ENCODE results near the gene AHSG.

Gene AHSG

DNA sequence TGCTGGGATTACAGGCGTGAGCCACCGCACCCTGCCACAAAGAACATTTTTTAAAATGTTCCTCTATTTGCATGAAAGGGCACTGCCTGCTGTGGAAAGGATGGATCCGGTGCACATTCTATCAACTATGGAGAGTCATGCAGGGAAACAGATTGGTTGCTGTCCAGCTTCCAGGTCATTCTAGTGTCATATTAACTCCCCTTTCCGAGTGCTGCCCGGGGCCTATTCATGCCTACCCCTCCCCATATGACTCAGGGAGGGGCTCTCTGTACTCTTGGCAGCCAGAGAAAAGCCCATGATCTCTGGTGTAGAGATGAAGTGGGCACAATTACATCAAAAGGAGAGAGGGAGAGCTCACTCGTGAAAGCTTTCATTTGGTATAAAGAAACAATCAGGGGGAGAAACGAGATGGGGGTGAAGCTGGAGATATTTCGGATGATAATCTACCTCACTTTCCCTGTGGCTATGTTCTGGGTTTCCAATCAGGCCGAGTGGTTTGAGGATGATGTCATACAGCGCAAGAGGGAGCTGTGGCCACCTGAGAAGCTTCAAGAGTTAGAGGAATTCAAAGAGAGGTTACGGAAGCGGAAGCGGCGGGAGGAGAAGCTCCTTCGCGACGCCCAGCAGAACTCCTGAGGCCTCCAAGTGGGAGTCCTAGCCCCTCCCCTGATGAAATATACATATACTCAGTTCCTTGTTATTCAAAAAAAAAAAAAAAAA, 16.1 kb upstream of the AHSG start:
- H3K4me1 ChIP-seq (ENCODE audit: control insufficient read depth, insufficient read depth, low read length): no peaks in the 10 kb centered on the region
- no peak overlapping the region for H3K9ac ChIP-seq (ENCODE audit: low read depth, low read length)
- no peaks in the 10 kb centered on the region for H3K36me3 ChIP-seq (ENCODE audit: insufficient read depth, low read length)
- H3K4me3 ChIP-seq (ENCODE audit: low read length): no peak overlapping the region
- no peaks in the 10 kb centered on the region for H3K27me3 ChIP-seq (ENCODE audit: control insufficient read depth, insufficient read depth, low read length)
- no peaks in the 10 kb centered on the region for H3K9me3 ChIP-seq (replicated peaks; ENCODE audit: low read length)
- no peak overlapping the region for H3K4me2 ChIP-seq (ENCODE audit: low read length)

DNA sequence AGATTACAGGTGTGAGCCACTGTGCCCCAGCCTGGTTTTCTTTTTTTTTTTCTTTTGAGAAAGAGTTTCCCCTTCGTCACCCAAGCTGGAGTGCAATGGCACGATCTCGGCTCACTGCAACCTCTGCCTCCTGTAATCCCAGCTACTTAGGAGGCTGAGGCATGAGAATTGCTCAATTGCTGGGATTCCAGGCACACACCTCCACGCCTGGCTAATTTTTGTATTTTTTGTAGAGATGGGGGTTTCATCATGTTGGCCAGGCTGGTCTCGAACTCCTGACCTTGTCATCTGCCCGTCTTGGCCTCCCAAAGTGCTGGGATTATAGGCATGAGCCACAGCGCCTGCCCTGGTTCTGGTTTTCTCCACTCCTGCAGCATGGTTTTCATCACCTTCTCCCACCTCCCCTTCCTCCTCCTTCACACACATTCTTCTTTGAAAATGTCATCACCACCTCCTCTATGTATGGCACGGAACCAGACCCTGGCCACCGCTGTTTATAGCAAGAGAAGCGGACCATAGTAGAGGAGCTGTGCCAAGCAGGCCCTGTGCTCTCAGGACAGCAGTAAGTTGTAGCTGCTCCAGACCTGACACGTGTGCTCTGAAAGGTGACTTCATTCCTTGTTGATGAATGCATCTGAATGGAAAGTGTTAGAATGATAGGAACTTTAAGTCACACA, 14.6 kb upstream of the AHSG start:
- peaks cover 5% of the 10 kb centered on the region for H3K27me3 ChIP-seq (ENCODE audit: control insufficient read depth, insufficient read depth, low read length)
- H3K9me3 ChIP-seq (replicated peaks; ENCODE audit: low read length): no peaks in the 10 kb centered on the region
- no peaks in the 10 kb centered on the region for H3K36me3 ChIP-seq (ENCODE audit: insufficient read depth, low read length)
- H3K9ac ChIP-seq (ENCODE audit: low read depth, low read length): no peak overlapping the region
- H3K4me1 ChIP-seq (ENCODE audit: control insufficient read depth, insufficient read depth, low read length): no peaks in the 10 kb centered on the region
- H3K4me2 ChIP-seq (ENCODE audit: low read length): no peak overlapping the region
- H3K4me3 ChIP-seq (ENCODE audit: low read length): no peak overlapping the region

DNA sequence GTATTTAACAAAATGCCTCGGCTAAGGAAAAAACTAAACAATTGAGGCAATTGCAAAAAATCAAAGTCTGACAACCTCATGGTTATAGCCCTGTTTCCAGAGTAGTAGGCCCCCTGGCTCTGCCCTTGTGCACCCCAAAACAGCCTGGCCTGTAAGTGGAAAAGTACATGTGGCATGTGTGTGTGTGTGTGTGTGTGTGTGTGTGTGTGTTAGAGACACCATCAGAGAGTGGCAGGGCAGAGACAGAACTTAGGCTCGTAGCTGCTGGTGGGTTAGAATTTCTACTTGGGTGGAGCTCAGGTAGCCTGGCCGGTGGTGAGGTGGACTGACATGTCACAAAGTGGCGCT, 14.1 kb upstream of the AHSG start:
- no peaks in the 10 kb centered on the region for H3K36me3 ChIP-seq (ENCODE audit: insufficient read depth, low read length)
- H3K4me3 ChIP-seq (ENCODE audit: low read length): no peak overlapping the region
- no peak overlapping the region for H3K4me2 ChIP-seq (ENCODE audit: low read length)
- no peak overlapping the region for H3K9ac ChIP-seq (ENCODE audit: low read depth, low read length)
- peaks cover 5% of the 10 kb centered on the region for H3K27me3 ChIP-seq (ENCODE audit: control insufficient read depth, insufficient read depth, low read length)
- H3K9me3 ChIP-seq (replicated peaks; ENCODE audit: low read length): no peaks in the 10 kb centered on the region
- H3K4me1 ChIP-seq (ENCODE audit: control insufficient read depth, insufficient read depth, low read length): no peaks in the 10 kb centered on the region

DNA sequence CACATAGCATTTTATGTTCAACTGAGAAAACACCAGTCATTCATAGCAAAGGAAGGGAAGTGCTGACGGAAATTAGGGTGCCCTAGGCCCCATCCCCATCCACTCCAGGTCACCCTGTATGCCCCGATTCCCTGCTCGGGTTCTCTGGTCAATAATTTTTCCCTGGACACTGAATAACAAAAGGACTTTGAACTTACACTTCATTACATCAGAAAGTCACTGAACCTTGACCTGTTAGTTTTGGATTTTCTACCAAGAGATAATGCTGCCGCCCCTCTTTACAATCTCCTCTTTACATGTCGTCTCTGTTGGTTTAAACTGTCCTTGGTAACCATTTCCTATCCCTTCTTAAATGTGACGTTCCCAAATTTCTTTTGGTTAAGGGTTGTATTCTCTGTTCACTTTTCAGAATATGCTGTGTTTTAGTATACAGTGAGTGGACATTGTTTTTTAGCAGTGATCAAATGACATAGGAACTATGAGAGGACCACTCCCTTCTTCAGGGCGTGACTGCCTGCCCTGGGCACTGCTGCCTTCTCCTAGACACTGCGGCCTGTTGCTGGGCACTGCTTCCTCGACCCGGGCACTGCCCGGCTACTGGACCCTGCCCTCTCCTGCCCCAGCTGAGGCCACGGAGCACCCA, 13.6 kb upstream of the AHSG start:
- H3K9ac ChIP-seq (ENCODE audit: low read depth, low read length): no peak overlapping the region
- no peak overlapping the region for H3K4me3 ChIP-seq (ENCODE audit: low read length)
- no peaks in the 10 kb centered on the region for H3K36me3 ChIP-seq (ENCODE audit: insufficient read depth, low read length)
- H3K27me3 ChIP-seq (ENCODE audit: control insufficient read depth, insufficient read depth, low read length): peaks cover 9% of the 10 kb centered on the region
- H3K4me1 ChIP-seq (ENCODE audit: control insufficient read depth, insufficient read depth, low read length): no peaks in the 10 kb centered on the region
- H3K4me2 ChIP-seq (ENCODE audit: low read length): no peak overlapping the region
- no peaks in the 10 kb centered on the region for H3K9me3 ChIP-seq (replicated peaks; ENCODE audit: low read length)

DNA sequence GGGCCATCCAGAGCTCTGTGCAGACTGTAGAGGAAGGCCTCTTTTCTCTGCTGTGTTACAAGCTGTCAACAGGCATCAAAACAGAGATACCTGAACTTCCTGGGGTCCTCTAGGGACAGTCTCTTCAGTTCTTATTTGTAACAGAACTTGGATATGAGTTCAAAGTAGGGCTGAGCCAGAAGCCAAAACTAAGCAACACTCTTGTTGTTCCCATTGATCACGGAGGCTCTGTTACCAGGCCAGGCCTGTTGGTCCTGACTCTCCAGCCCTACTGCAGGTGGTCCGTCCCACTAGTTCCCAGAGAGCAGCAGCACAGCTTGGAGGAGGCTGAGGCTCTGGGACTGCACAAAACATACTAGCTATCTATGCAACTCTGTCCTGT, 13.1 kb upstream of the AHSG start:
- Histone ChIP-seq H3K4me3 (ENCODE audit: low read length) (no peak overlapping the region), H3K36me3 (ENCODE audit: insufficient read depth, low read length) (no peaks in the 10 kb centered on the region), H3K4me1 (ENCODE audit: control insufficient read depth, insufficient read depth, low read length) (no peaks in the 10 kb centered on the region), H3K9me3 (replicated peaks; ENCODE audit: low read length) (no peaks in the 10 kb centered on the region), H3K9ac (ENCODE audit: low read depth, low read length) (no peak overlapping the region), H3K4me2 (ENCODE audit: low read length) (no peak overlapping the region), H3K27me3 (ENCODE audit: control insufficient read depth, insufficient read depth, low read length) (peaks cover 9% of the 10 kb centered on the region)

DNA sequence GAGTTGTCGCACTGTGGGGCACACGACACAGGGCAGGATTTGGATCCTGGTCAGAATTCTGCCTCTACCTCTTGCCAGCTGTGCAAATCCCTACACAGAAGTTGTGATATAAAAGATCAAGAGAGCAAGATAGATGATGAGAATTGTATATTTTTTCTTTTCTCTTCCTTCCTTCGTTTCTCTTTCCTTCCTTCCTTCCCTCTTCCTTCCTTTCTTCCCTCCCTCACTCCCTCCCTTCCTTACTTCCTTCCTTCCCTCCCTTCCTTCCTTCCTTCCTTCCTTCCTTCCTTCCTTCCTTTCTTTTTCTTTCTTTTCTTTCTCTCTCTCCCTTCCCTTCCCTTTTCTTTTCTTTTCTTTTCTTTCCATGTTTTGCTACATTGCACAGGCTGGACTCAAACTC, 12.0 kb upstream of the AHSG start:
- no peak overlapping the region for H3K4me2 ChIP-seq (ENCODE audit: low read length)
- no peaks in the 10 kb centered on the region for H3K36me3 ChIP-seq (ENCODE audit: insufficient read depth, low read length)
- H3K4me1 ChIP-seq (ENCODE audit: control insufficient read depth, insufficient read depth, low read length): no peaks in the 10 kb centered on the region
- H3K9me3 ChIP-seq (replicated peaks; ENCODE audit: low read length): no peaks in the 10 kb centered on the region
- no peak overlapping the region for H3K9ac ChIP-seq (ENCODE audit: low read depth, low read length)
- H3K4me3 ChIP-seq (ENCODE audit: low read length): no peak overlapping the region
- peaks cover 9% of the 10 kb centered on the region for H3K27me3 ChIP-seq (ENCODE audit: control insufficient read depth, insufficient read depth, low read length)

DNA sequence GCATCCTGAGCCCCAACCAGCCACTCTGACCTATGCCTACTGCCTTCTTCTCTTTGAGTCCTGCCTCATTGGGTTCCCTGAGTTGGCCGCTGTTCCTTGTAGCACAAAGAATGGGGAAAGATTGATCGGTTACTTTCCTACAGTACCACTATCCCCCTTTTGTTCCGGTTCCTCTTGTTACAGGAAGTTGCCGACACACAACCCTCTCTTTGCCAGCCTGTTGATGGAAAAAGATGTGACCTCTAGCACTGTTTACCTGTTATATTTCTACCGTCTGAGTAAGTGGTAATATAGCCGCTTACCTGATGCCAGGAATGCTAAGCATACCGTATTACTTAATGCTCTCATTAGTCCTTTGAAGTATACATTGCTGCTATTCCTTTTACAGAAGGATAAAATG, 9.7 kb upstream of the AHSG start:
- Histone ChIP-seq H3K9ac (ENCODE audit: low read depth, low read length) (no peak overlapping the region), H3K4me3 (ENCODE audit: low read length) (no peak overlapping the region), H3K27me3 (ENCODE audit: control insufficient read depth, insufficient read depth, low read length) (peaks cover 9% of the 10 kb centered on the region), H3K4me2 (ENCODE audit: low read length) (no peak overlapping the region), H3K36me3 (ENCODE audit: insufficient read depth, low read length) (no peaks in the 10 kb centered on the region), H3K4me1 (ENCODE audit: control insufficient read depth, insufficient read depth, low read length) (no peaks in the 10 kb centered on the region), H3K9me3 (replicated peaks; ENCODE audit: low read length) (no peaks in the 10 kb centered on the region)

DNA sequence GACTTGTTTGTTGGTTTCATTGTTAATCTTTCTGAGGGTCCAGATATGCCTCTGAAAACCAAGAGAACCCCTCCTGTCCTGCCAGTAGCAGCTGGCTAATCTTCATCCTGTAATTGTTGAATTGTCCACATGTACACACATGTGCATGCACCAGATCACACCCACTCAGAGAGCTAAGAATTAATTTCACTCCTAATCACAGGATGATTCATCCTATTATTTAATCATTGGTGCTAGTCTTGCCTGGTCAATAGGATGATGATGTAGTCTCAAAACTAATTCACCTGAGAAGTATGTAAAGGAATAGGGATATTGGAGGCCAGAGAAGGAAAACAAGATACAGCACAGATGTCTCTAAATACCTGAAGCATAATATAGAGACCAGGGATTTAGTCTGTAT, 7.8 kb upstream of the AHSG start:
- Histone ChIP-seq H3K36me3 (ENCODE audit: insufficient read depth, low read length) (no peaks in the 10 kb centered on the region), H3K4me1 (ENCODE audit: control insufficient read depth, insufficient read depth, low read length) (no peaks in the 10 kb centered on the region), H3K27me3 (ENCODE audit: control insufficient read depth, insufficient read depth, low read length) (peaks cover 9% of the 10 kb centered on the region), H3K4me3 (ENCODE audit: low read length) (no peak overlapping the region), H3K9me3 (replicated peaks; ENCODE audit: low read length) (no peaks in the 10 kb centered on the region), H3K4me2 (ENCODE audit: low read length) (no peak overlapping the region), H3K9ac (ENCODE audit: low read depth, low read length) (no peak overlapping the region)

DNA sequence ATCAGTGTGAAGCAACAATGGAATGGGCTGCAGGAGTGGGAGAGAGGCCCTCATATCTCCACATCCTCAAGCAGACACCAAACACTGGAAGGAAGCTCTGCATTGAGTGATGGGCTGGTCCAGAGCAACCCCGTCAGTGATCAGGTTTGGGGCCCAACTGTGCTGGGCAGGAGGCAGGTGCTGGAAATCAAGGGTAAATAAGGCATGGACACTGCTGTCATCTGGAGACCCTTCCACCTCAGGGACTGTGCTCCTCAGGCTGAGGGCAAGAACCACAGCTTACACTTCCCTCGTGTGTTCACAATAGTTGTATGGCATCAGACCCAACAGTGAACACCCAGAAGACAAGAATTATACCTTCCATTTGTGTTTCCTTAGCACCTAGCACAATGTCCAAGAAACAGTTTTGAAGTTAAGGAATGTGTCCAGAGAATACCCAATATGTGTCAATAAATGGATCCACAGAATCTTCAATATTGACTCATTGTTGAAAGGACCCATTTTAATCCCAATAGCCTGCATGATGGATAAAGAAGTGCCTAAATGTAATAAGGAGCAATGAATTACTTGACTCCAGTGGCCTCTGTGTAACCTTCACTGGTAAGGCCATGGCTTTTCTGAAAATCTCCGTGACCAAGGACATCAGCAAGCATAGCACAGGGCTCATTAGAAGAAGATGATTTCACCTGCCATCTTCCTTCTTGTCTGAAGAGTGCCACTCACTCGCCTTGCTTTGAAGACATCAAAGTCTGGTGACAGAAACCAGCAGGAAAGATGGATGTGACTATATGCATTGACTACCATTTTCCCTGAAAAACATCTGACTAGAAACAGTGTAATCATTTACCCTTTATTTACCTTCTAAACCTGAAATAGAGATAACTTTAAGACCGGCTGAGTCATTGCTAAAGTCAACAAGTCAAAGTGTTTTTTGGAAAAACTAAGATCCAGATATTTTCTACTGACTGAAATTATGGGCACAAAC, 7.0 kb upstream of the AHSG start:
- Histone ChIP-seq H3K9me3 (replicated peaks; ENCODE audit: low read length) (no peaks in the 10 kb centered on the region), H3K4me3 (ENCODE audit: low read length) (no peak overlapping the region), H3K36me3 (ENCODE audit: insufficient read depth, low read length) (no peaks in the 10 kb centered on the region), H3K4me1 (ENCODE audit: control insufficient read depth, insufficient read depth, low read length) (no peaks in the 10 kb centered on the region), H3K4me2 (ENCODE audit: low read length) (no peak overlapping the region), H3K9ac (ENCODE audit: low read depth, low read length) (no peak overlapping the region), H3K27me3 (ENCODE audit: control insufficient read depth, insufficient read depth, low read length) (peaks cover 9% of the 10 kb centered on the region)

DNA sequence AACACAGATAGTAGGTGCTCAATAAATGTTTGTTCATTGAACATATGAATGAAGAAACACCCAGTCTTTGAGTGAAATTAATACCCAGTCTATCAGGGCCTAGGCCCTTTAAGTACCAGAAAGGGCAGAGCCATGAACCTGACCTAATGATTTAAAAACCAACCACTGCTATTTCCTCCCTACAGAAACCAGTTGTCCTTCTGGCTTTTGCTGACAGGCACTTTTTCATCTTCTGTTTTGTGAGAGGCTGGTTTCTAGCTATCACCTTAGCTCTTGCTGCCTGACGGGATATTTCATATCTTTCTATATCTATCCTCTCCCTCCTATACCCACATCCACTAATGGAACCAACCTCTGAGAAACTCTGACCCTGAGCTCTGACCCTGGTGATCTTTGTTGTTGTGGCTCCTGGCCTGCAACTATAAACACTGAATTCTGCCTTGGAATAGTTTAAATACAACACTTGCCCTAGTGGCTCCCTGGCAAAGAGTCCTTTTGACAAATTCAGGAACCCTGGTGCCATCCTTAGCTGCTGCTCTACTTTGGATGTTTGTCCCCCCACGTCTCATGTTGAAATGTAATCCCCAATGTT, 4.1 kb upstream of the AHSG start:
- Histone ChIP-seq H3K9me3 (replicated peaks; ENCODE audit: low read length) (no peaks in the 10 kb centered on the region), H3K4me2 (ENCODE audit: low read length) (no peak overlapping the region), H3K9ac (ENCODE audit: low read depth, low read length) (no peak overlapping the region), H3K36me3 (ENCODE audit: insufficient read depth, low read length) (no peaks in the 10 kb centered on the region), H3K4me3 (ENCODE audit: low read length) (no peak overlapping the region), H3K4me1 (ENCODE audit: control insufficient read depth, insufficient read depth, low read length) (no peaks in the 10 kb centered on the region), H3K27me3 (ENCODE audit: control insufficient read depth, insufficient read depth, low read length) (peaks cover 21% of the 10 kb centered on the region)

Data from skeletal muscle satellite cell (primary cell).